Fibroblast of lung (primary cell): ENCODE results near the gene FGF2. TPM values are rescaled to one million over a fixed set of nuclear protein-coding genes. Genes with fewer than 3 reads are reported as not detected.
A peak's percentile ranks its signal among the peaks of the same experiment; 100 is the strongest.

Experiments
- DNase-seq, 2 donors: peaks; one replicate each; pipeline versions ENCODE4 v3.0.0 to v3.0.0-alpha.2; 2010; ENCODE audit warnings: low read depth in 2 of 2
- H2AFZ ChIP-seq: 2 replicates; pipeline ENCODE4 v1.5.1; 2012; ENCODE audit warnings: low read length, control low read depth, inconsistent platforms
- H3K27ac ChIP-seq: 2 replicates; pipeline ENCODE4 v1.5.1; 2011; ENCODE audit warnings: low read length, control low read depth; ENCODE audit not compliant: insufficient read depth
- H3K27me3 ChIP-seq: 2 replicates; pipeline ENCODE4 v1.5.1; 2011; ENCODE audit warnings: mild to moderate bottlenecking, low read length; ENCODE audit not compliant: control insufficient read depth, insufficient read depth
- H3K36me3 ChIP-seq: 2 replicates; pipeline ENCODE4 v1.5.1; 2011; ENCODE audit warnings: low read length; ENCODE audit not compliant: control insufficient read depth, insufficient read depth
- H3K4me1 ChIP-seq: 2 replicates; pipeline ENCODE4 v1.5.1; 2011; ENCODE audit warnings: low read length; ENCODE audit not compliant: control insufficient read depth, insufficient read depth; ENCODE audit errors: extremely low read depth
- H3K4me2 ChIP-seq: 2 replicates; pipeline ENCODE4 v1.5.1; 2011; ENCODE audit warnings: low read length, control low read depth; ENCODE audit not compliant: insufficient read depth; ENCODE audit errors: extremely low read depth
- H3K4me3 ChIP-seq, 4 experiments: fragments of 200-600 bp in 1 of 4; sonication (generic) in 1 of 4; replicated peaks in 1 of 4; 2 replicates each; pipeline ENCODE4 v1.5.1; 2011 to 2016; ENCODE audit warnings: low read length in 4 of 4, low read depth in 3 of 4, mild to moderate bottlenecking in 3 of 4, control low read depth in 2 of 4, inconsistent platforms in 1 of 4, mixed read lengths in 1 of 4; ENCODE audit not compliant: insufficient read depth in 1 of 4; ENCODE audit errors: control extremely low read depth in 1 of 4
- H3K79me2 ChIP-seq: 2 replicates; pipeline ENCODE4 v1.5.1; 2012; ENCODE audit warnings: mild to moderate bottlenecking, low read length, inconsistent platforms; ENCODE audit not compliant: control insufficient read depth, insufficient read depth
- H3K9ac ChIP-seq: 2 replicates; pipeline ENCODE4 v1.5.1; 2011; ENCODE audit warnings: mild to moderate bottlenecking, low read length, control low read depth; ENCODE audit not compliant: insufficient read depth
- H3K9me3 ChIP-seq: 2 replicates; pipeline ENCODE4 v1.5.1; 2012; ENCODE audit warnings: low read depth, low read length; ENCODE audit not compliant: control insufficient read depth, insufficient read depth
- H4K20me1 ChIP-seq: 2 replicates; pipeline ENCODE4 v1.5.1; 2011; ENCODE audit warnings: low read length; ENCODE audit not compliant: control insufficient read depth, insufficient read depth; ENCODE audit errors: extremely low read depth
- CTCF ChIP-seq, 2 donors: IDR thresholded peaks in 1 of 2; conservative IDR thresholded peaks in 1 of 2; 1 replicate in 1 of 2; 2 replicates in 1 of 2; pipeline ENCODE4 v1.5.1; 2011 to 2012; ENCODE audit warnings: low read length in 2 of 2, control low read depth in 1 of 2, inconsistent platforms in 1 of 2, low read depth in 1 of 2, mild to moderate bottlenecking in 1 of 2
- EZH2 ChIP-seq: IDR thresholded peaks from 2 replicates; pipeline ENCODE4 v1.5.1; 2012; ENCODE audit warnings: low read length, control low read depth, mild to moderate bottlenecking; ENCODE audit errors: missing control alignments
- polyA plus RNA-seq, 2 donors: library from polyadenylated mRNA; depleted of rRNA in 1 of 2; stranded (reverse) in 1 of 2; unstranded in 1 of 2; fragments of >200 nt; gene quantifications; 2 replicates each; pipeline ENCODE4 v1.2.1, GENCODE V29; 2011 to 2012; ENCODE audit warnings: missing spikeins in 1 of 2
- total RNA-seq: library from RNA; depleted of rRNA; stranded (reverse); fragments of >200 nt; gene quantifications from 2 replicates; pipeline ENCODE4 v1.2.1, GENCODE V29; 2014

FGF2 gene
- total and polyA plus RNA-seq, 2 donors (not counting 1 experiment from before 2014, with no cell fraction given) = 38.5 to 98.3 TPM

DNA sequence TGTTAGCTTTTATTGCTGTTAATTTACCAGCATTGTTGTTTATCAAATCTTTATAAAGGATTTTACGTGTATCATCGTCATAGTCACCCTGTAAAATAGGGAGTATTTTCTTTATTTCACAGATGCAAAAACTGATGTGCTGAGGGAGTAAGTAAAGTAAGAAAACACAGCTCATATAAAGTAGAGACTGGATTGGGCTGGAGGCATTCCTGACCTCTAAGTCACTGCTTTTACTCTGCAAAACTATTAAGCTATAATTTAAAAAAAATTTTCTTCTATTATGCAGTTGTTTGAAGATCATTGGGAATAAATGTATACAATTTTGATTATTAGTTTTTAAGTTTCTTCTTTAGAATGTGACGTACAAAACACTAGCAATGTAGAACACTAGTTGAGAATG is 49.8 kb downstream of the FGF2 start:
- Histone ChIP-seq H4K20me1 (no peaks in the 10 kb centered on the region), H3K79me2 (peaks cover 48% of the 10 kb centered on the region), H3K9ac (no peak overlapping the region), H2AFZ (no peak overlapping the region), H3K9me3 (no peaks in the 10 kb centered on the region), H3K27me3 (no peaks in the 10 kb centered on the region), H3K36me3 (peaks cover 6% of the 10 kb centered on the region), H3K4me1 (peaks cover 15% of the 10 kb centered on the region), H3K4me2 (peak overlapping the region; percentile 1), H3K4me3 (no peak overlapping the region), H3K27ac (no peak overlapping the region)
- DNase-seq = peak in 1 of 2 donors; percentile 34
- no peak for TF ChIP-seq CTCF (conservative IDR thresholded peaks at IDR 0.05 in 1 of 2, IDR thresholded peaks at IDR 0.05 in 1 of 2; ENCODE audit: low read depth in 1 of 2, low read length in 2 of 2)
- TF ChIP-seq EZH2 = no peak

DNA sequence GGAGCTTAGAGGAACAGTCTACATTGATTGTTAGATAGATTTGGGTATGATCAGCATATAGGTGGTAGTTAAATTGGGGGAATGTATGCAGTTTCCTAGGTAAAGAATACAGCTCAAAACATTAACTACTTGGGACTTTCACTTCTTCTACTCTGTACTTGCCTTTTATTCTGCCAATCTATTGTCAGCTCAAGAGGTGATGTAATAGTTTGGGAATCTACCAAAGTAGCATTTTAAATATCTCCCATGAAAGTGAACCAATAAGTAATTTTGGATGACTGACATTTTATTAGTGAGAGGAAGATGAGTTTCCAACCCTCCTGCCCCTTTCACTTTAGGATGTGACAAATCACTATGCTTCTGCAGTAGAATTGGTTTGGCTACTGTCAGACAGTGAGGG is 52.4 kb downstream of the FGF2 start:
- Histone ChIP-seq H2AFZ (no peak overlapping the region), H3K4me3 (no peak overlapping the region), H4K20me1 (no peaks in the 10 kb centered on the region), H3K79me2 (peaks cover 42% of the 10 kb centered on the region), H3K4me2 (no peak overlapping the region), H3K27ac (no peak overlapping the region), H3K9me3 (no peaks in the 10 kb centered on the region), H3K4me1 (peaks cover 10% of the 10 kb centered on the region), H3K36me3 (peaks cover 6% of the 10 kb centered on the region), H3K9ac (no peak overlapping the region), H3K27me3 (no peaks in the 10 kb centered on the region)
- TF ChIP-seq EZH2 (no peak), CTCF (conservative IDR thresholded peaks at IDR 0.05 in 1 of 2, IDR thresholded peaks at IDR 0.05 in 1 of 2; ENCODE audit: low read depth in 1 of 2, low read length in 2 of 2) (no peak)
- peak in 1 of 2 donors; percentile 26 for DNase-seq

GRCh38 chr4:122882857-122883735 is 56.5 kb downstream of the FGF2 start:
- Histone ChIP-seq H4K20me1 (no peaks in the 10 kb centered on the region), H3K4me1 (no peaks in the 10 kb centered on the region), H3K9me3 (no peaks in the 10 kb centered on the region), H3K36me3 (peaks cover 1% of the 10 kb centered on the region), H3K9ac (no peak overlapping the region), H3K27ac (no peak overlapping the region), H3K4me2 (no peak overlapping the region), H3K79me2 (peaks cover 35% of the 10 kb centered on the region), H3K4me3 (no peak overlapping the region), H3K27me3 (no peaks in the 10 kb centered on the region), H2AFZ (no peak overlapping the region)
- DNase-seq = no peak
- no peak for TF ChIP-seq CTCF (conservative IDR thresholded peaks at IDR 0.05 in 1 of 2, IDR thresholded peaks at IDR 0.05 in 1 of 2; ENCODE audit: low read depth in 1 of 2, low read length in 2 of 2)
- TF ChIP-seq EZH2 = no peak
